HG02759 (cell line): ENCODE data around the gene GATAD2A.
A peak's percentile ranks its signal among the peaks of the same experiment; 100 is the strongest.

Experiments used
- ATAC-seq: cut with Tn5 transposase; IDR thresholded peaks from one replicate; pipeline ENCODE4 v1.9.1; 2021; ENCODE audit warnings: mild to moderate bottlenecking, moderate library complexity; ENCODE audit not compliant: unreplicated experiment

Gene GATAD2A

GRCh38 chr19:19487077-19487949 is 81.8 kb downstream of the GATAD2A start:
- no peak for ATAC-seq

- ATAC-seq = no peak
Observed at GRCh38 chr19:19487950-19488874, 82.7 kb downstream of the GATAD2A start.

DNA sequence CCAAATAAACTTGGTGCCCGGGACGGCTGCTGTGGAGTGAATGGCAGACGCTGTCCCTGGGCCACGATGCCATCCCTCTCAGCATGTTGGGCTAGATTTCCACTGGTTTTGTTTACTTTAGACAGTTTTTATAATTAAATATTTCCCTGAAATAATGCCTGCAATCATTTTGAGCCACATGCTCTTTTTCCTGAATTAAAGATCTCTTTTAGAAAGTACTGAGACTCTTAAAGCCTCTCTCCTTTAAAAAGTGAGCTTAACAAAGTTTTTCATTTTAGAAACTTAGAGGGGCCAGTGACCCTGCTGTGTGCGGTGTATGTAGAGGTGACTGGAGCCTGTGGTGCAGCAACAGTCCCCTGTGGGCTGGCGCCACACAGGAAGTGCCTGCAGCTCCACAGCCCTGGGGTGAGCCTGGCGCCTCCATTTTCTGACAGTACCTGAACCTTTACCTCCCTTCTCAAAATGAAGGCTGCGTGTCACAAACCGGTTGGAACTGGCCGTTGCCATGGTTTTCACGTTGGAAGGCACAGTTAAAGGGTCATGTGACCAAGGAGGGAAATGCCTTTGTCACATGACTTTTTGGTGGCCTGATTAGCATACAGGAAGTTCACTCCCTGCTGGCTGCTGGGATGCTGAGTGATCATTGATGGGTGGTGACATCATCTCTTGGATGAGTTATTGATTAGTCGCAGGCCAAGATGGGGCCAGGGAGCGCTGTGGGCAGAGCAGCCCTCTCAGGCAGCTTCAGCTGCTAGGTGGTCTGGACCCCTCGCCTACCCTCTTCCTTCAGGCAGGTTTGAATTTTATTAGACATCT is 83.6 kb downstream of the GATAD2A start:
- ATAC-seq = peak; percentile 70

GRCh38 chr19:19489804-19490204 is 84.3 kb downstream of the GATAD2A start:
- ATAC-seq = no peak

GRCh38 chr19:19490214-19490968 is 84.9 kb downstream of the GATAD2A start:
- ATAC-seq = no peak

DNA sequence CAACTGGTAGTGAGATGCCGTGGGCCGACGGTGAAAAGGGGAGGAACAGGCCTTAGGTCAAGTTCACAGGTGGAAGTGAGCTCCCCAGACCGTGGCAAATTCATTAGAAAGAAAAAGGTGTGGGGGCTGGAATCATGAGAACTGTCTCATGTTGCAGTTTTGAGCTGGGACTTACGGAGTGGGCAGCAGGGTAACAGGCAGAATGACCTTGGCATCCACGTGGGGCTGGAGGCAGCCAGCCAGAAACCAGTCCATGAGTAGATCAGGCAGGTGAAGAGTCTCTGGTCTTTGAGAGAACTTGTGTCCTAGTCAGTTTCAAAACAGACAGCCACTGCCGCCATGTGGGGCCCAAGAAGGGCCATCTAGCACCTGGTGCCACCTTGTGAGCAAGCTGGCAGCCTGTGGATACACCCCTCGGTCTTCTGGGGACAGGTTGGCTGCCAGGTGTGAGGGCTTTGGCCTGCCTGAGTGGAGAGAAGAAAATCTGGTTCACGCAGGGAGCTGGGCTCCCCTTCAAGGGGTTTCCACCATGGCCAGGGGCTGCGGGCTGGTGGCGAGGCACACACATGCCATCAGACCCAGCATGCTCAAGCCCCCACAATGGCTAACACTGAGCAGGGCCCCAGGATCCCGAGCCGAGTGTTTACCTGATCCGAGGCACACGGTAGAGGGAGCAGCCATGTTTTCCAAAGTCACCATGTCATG is 86.0 kb downstream of the GATAD2A start:
- ATAC-seq = no peak

GRCh38 chr19:19492026-19492610 is 86.6 kb downstream of the GATAD2A start:
- ATAC-seq = no peak

DNA sequence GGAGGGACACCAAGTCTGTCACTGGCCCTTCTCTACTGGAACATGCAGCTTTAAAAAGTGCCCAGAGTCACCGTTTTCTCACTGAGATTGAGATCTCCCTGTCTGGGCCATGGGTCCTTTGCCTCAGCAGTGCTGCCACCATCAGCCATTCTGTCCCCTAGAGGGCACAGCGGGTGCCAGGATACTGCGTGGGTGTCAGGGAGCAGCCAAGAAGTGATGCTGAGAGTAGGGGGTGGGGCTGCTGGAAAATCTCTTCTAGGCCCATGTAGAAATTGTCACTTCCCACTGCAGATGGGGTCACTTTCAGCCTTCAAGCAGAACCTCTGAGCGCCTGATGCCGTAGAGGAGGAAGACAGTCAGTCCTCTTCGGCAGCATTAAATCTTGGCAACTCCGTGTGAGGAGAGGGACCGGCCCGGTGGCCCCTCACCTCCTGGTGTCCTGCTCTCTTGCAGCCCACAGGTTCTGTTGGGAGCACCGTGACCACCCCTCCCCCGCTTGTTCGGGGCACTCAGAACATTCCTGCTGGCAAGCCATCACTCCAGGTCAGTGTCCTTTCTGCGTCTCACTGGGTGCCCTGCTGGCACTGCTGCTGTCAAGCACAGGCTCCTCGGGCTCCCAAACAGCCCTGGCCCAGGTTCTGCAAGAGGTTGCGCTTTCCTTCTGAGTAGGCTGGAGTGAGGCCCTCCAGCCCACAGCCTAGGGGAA is 88.5 kb downstream of the GATAD2A start:
- ATAC-seq = no peak

DNA sequence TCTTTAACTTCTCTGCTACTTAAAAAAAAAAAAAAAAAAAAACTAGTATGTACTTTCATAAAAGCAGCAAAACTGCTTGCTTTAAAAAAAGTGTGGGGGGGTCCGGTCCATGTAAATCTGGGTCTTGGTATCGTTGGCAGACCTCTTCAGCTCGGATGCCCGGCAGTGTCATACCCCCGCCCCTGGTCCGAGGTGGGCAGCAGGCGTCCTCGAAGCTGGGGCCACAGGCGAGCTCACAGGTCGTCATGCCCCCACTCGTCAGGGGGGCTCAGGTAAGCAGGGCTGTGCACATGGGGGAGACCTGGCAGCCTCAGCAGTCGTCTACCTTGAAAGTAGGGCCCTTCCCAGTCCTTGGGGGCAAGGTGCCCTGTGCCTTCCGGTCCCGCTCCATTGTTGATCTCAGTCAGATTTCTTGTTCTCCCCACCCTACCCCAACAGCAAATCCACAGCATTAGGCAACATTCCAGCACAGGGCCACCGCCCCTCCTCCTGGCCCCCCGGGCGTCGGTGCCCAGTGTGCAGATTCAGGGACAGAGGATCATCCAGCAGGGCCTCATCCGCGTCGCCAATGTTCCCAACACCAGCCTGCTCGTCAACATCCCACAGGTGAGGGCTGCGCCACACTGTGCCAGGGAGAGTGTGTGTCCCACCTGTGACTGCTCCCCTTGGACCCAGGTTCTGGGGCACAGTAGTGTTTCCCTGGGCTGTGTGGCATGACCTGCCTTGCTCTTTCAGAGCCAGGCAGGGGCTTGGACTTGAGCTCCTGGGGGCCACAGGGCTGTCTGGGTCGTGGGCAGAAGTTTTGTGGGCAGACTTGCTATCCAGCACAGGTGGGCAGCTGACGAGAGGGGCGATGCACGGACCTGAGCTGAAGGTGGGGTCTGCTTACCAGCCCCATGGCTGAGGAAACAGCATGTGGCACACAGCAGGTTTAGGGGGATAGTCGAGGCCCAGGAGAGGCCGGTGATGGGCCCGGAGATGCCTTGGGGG is 90.4 kb downstream of the GATAD2A start:
- no peak for ATAC-seq

DNA sequence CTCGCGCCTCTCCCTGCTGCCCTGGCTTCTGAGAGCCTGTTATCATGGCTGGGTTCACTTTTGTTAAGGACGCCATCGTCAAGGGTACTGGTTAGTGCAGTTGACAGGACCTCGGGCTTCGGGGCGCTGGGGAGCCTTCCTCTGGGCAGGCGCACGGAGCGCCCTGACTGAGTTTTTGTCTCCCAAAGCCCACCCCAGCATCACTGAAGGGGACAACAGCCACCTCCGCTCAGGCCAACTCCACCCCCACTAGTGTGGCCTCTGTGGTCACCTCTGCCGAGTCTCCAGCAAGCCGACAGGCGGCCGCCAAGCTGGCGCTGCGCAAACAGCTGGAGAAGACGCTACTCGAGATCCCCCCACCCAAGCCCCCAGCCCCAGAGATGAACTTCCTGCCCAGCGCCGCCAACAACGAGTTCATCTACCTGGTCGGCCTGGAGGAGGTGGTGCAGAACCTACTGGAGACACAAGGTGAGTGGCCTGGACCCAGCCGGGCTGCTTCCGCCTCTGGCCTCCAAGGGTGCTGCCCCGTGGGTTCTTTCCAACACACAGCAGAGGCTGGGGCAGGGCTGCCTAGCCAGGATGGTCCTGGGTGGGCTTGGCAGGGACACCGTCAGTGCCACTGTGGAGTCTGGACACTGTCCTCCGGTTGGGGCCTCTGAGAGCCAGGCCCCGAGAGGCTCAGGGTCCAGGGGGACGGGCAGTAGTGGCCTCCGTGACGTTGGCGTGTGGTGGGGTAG is 92.9 kb downstream of the GATAD2A start:
- no peak for ATAC-seq

- no peak for ATAC-seq
Observed at GRCh38 chr19:19499272-19499995, 94.0 kb downstream of the GATAD2A start.

GRCh38 chr19:19500975-19501644 is 95.6 kb downstream of the GATAD2A start:
- ATAC-seq = no peak

GRCh38 chr19:19501798-19502197 is 96.3 kb downstream of the GATAD2A start:
- no peak for ATAC-seq

DNA sequence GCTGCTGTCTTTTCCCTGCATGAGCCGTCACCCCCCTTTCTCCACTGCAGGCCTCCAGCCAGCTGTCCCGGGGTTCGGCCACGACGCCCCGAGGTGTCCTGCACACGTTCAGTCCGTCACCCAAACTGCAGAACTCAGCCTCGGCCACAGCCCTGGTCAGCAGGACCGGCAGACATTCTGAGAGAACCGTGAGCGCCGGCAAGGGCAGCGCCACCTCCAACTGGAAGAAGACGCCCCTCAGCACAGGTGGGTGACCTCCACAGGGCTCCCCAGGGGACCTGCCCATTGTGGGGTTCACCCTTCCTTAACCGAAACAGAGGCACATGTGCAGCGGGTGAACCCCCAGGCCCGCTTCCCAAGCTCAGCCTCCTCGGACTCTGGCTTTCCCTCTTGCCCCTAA is 96.8 kb downstream of the GATAD2A start:
- no peak for ATAC-seq

DNA sequence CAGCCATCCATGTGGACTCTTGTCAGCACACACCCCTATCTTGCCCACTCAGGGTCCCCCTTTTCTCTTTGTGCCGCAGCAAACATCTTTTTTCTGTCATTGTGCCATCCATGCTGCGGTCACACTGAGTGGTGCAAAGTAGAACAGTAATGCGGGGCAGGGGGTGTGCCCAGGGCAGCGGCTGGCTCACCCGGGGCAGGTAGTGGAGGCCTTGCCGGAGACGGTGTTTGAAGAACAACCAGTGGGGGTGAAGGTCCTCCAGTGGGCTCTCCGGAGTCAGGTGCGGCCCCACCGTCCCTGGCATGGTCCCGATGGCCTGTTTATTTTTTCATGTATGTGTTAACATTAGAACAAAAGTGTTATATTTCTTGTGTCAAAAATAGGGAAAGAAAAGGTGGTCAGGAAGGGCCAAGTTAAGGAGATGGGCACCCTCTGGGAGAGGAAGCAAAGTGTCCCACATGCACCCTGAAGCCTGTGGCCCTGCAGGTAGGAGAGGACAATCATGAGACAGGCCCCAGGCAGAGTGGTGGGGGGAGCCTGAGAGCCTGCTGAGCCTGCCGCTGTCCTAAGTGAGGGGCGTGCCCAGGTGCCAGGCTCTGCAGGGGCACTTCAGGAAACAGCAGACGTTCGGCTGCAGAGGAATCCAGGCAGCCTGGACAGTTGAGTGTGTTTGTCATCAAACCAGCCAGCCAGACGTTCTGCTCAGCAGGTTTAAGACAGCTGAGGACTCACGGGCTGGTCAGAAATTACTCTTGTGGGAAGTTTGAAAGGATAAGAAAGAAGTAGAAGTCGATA is 97.5 kb downstream of the GATAD2A start:
- no peak for ATAC-seq
